B cell (primary cell): Measurements from ENCODE around the gene RASGEF1C. TPM values are rescaled to one million over a fixed set of nuclear protein-coding genes. Genes with fewer than 3 reads are reported as not detected.

Experiments used
- ATAC-seq: fragments of 200-7000 bp; cut with Tn5 transposase; one replicate; pipeline ENCODE4 v1.10.0; 2021; ENCODE audit warnings: low read depth, mild to moderate bottlenecking, moderate number of reproducible peaks, moderate library complexity
- CTCF ChIA-PET: fragments of 350-600 bp; sonication (Branson Sonifier 250); formaldehyde crosslinking; loops from one replicate; lab custom pipeline; 2021; ENCODE audit warnings: antibody characterized with exemption, inconsistent platforms; lab: Charles Lee
- POLR2A ChIA-PET: fragments of 350-600 bp; sonication (Branson Sonifier 250); formaldehyde crosslinking; loops from one replicate; lab custom pipeline; 2021; ENCODE audit warnings: antibody characterized with exemption; lab: Charles Lee
- DNase-seq: peaks from one replicate; pipeline ENCODE4 v3.0.0; 2013
- H2AFZ ChIP-seq: 2 replicates; pipeline ENCODE4 v1.6.1; 2012; ENCODE audit warnings: mild to moderate bottlenecking, low read depth, low read length; ENCODE audit not compliant: insufficient read depth, poor library complexity, severe bottlenecking
- H3K27ac ChIP-seq, 2 donors: 1 replicate in 1 of 2; 2 replicates in 1 of 2; pipeline ENCODE4 v1.5.1; 2012 to 2013; ENCODE audit warnings: low read length in 2 of 2, mild to moderate bottlenecking in 2 of 2, moderate library complexity in 1 of 2
- H3K27me3 ChIP-seq, 4 experiments: fragments of 200-600 bp in 1 of 4; sonication (generic) in 1 of 4; replicated peaks in 1 of 4; 1 replicate in 2 of 4; 2 replicates in 2 of 4; pipeline versions ENCODE4 v1.6.1 to v1.7.0; 2013 to 2016; ENCODE audit warnings: low read length in 3 of 4, mild to moderate bottlenecking in 2 of 4, mixed read lengths in 1 of 4, moderate library complexity in 1 of 4; ENCODE audit not compliant: insufficient read depth in 4 of 4, control insufficient read depth in 3 of 4; ENCODE audit errors: control extremely low read depth in 1 of 4
- H3K36me3 ChIP-seq, 2 experiments: replicated peaks in 1 of 2; 1 replicate in 1 of 2; 2 replicates in 1 of 2; pipeline versions ENCODE4 v1.6.1 to v1.7.1; 2013; ENCODE audit warnings: low read length in 1 of 2; ENCODE audit not compliant: insufficient read depth in 2 of 2, control insufficient read depth in 1 of 2; ENCODE audit errors: control extremely low read depth in 1 of 2, extremely low read depth in 1 of 2
- H3K4me1 ChIP-seq, 2 donors: fragments of 200-600 bp in 1 of 2; sonication (generic) in 1 of 2; 1 replicate in 1 of 2; 2 replicates in 1 of 2; pipeline versions ENCODE4 v1.5.1 to v1.6.1; 2013 to 2017; ENCODE audit warnings: low read length in 2 of 2; ENCODE audit not compliant: control insufficient read depth in 2 of 2, insufficient read depth in 2 of 2
- H3K4me2 ChIP-seq: replicated peaks from 2 replicates; pipeline ENCODE3; 2012; ENCODE audit warnings: mild to moderate bottlenecking, low read depth, low read length; ENCODE audit not compliant: poor library complexity, severe bottlenecking
- H3K4me3 ChIP-seq, 5 experiments: fragments of 200-600 bp in 1 of 5; sonication (generic) in 1 of 5; 1 replicate in 3 of 5; 2 replicates in 2 of 5; pipeline versions ENCODE4 v1.5.1 to v1.7.0; 2011 to 2016; ENCODE audit warnings: low read length in 4 of 5, mild to moderate bottlenecking in 4 of 5, low read depth in 2 of 5, control low read depth in 1 of 5, moderate library complexity in 1 of 5; ENCODE audit not compliant: insufficient read depth in 1 of 5; ENCODE audit errors: control extremely low read depth in 1 of 5, extremely low read depth in 1 of 5
- H3K79me2 ChIP-seq: fragments of 200-600 bp; sonication (generic); one replicate; pipeline ENCODE4 v1.6.0; 2016; ENCODE audit warnings: low read length; ENCODE audit not compliant: control insufficient read depth, insufficient read depth
- H3K9ac ChIP-seq: fragments of 200-600 bp; sonication (generic); 2 replicates; pipeline ENCODE4 v1.6.1; 2017; ENCODE audit warnings: mild to moderate bottlenecking, low read length, moderate library complexity
- H3K9me3 ChIP-seq, 3 donors: one replicate each; pipeline versions ENCODE4 v1.6.1 to v1.7.1; 2013; ENCODE audit warnings: low read length in 2 of 3; ENCODE audit not compliant: control insufficient read depth in 2 of 3, insufficient read depth in 1 of 3; ENCODE audit errors: control extremely low read depth in 1 of 3
- H4K20me1 ChIP-seq: 2 replicates; pipeline ENCODE4 v1.6.0; 2012; ENCODE audit warnings: mild to moderate bottlenecking, low read length; ENCODE audit not compliant: insufficient read depth, control insufficient read depth, poor library complexity, severe bottlenecking
- H3K27ac Mint-ChIP-seq: one replicate; pipeline ENCODE4 v1.8.0; 2021; ENCODE audit warnings: mixed read lengths
- H3K27me3 Mint-ChIP-seq: one replicate; pipeline ENCODE4 v1.8.0; 2021; ENCODE audit warnings: mixed read lengths
- H3K4me1 Mint-ChIP-seq: one replicate; pipeline ENCODE4 v1.8.0; 2021; ENCODE audit warnings: mixed read lengths
- H3K4me3 Mint-ChIP-seq: one replicate; pipeline ENCODE4 v1.8.0; 2021; ENCODE audit warnings: mixed read lengths
- H3K9me3 Mint-ChIP-seq: one replicate; pipeline ENCODE4 v1.8.0; 2022; ENCODE audit warnings: mixed read lengths; ENCODE audit not compliant: insufficient read depth
- CTCF ChIP-seq: fragments of 200-600 bp; IDR thresholded peaks from one replicate; pipeline ENCODE4 v1.8.0; 2022; ENCODE audit warnings: antibody characterized with exemption, mild to moderate bottlenecking
- EZH2 ChIP-seq: IDR thresholded peaks from 2 replicates; pipeline ENCODE4 v1.6.1; 2012; ENCODE audit warnings: borderline replicate concordance, low read depth, mild to moderate bottlenecking, moderate library complexity, low read length; ENCODE audit not compliant: insufficient read depth, poor library complexity, severe bottlenecking
- WGBS: methylation state at CpG from one replicate; pipeline ENCODE4 v1.1.5; 2013; ENCODE audit warnings: missing lambda C conversion rate; ENCODE audit not compliant: insufficient coverage; 5-methylcytosine and 5-hydroxymethylcytosine counted together
- intact Hi-C: fragments of 100-400 bp; cut with micrococcal nuclease; formaldehyde crosslinking; loops from one replicate; pipeline ENCODE4 v1.10.0; 2022
- polyA plus RNA-seq: library from polyadenylated mRNA; depleted of rRNA; stranded (reverse); fragments of >200 nt; gene quantifications from 2 replicates; pipeline ENCODE4 v1.2.3, GENCODE V29; 2012
- total RNA-seq, 2 donors: library from RNA; stranded (reverse); fragments of 120-200 nt in 1 of 2; gene quantifications; 1 replicate in 1 of 2; 2 replicates in 1 of 2; pipeline versions ENCODE4 v1.2.3 to v1.2.4, GENCODE V29; 2013 to 2022

Gene RASGEF1C
- total and polyA plus RNA-seq, 2 donors (not counting 1 experiment from before 2014, with no cell fraction given): not detected

- Histone ChIP-seq H3K4me3 (no peak overlapping the region), H2AFZ (no peak overlapping the region), H4K20me1 (no peaks in the 10 kb centered on the region), H3K36me3 (no peaks in the 10 kb centered on the region), H3K4me2 (no peak overlapping the region), H3K4me1 (no peaks in the 10 kb centered on the region), H3K27me3 (no peaks in the 10 kb centered on the region), H3K27ac (no peak overlapping the region), H3K9me3 (peaks cover 0 to 11% (median 9%) of the 10 kb centered on the region in 3 donors), H3K79me2 (no peaks in the 10 kb centered on the region), H3K9ac (no peak overlapping the region)
- TF ChIP-seq CTCF: no peak
- no peak for TF ChIP-seq EZH2
- no peaks in the 10 kb centered on the region for H3K4me1 Mint-ChIP-seq
- WGBS: 100% methylated on average over 1 of the region's 7 CpGs
- H3K4me3 Mint-ChIP-seq: no peak overlapping the region
- ChIA-PET CTCF (no interaction called here), POLR2A (no interaction called here)
- intact Hi-C loops: no loop called here
- H3K27me3 Mint-ChIP-seq: no peaks in the 10 kb centered on the region
- DNase-seq (no peak), ATAC-seq (no peak)
- H3K27ac Mint-ChIP-seq: no peak overlapping the region
- peaks cover 7% of the 10 kb centered on the region for H3K9me3 Mint-ChIP-seq
These were observed 97.6 kb downstream of the RASGEF1C start for GRCh38 chr5:180111273-180112002.

DNA sequence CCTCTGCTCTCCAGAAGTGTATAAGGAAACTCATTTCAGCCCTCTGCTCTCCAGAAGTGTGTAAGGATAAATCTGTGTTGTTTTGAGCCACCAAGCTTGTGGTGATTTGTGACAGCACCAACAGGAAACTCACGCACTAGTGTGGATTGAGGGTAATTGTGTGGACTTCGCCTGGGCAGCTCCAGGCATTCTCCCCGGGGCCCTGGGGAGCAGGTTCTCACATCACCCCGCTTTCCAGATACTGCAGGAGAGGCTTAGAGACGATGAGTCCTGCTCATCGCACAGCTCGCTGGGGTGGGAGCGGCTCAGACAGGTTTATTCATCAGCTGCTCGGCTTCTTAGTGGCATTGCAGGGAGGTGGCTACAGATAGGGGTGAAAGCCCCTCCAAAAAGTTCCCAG is 99.1 kb downstream of the RASGEF1C start:
- H3K27ac Mint-ChIP-seq: no peak overlapping the region
- Histone ChIP-seq H3K27me3 (no peaks in the 10 kb centered on the region), H2AFZ (no peak overlapping the region), H4K20me1 (no peaks in the 10 kb centered on the region), H3K79me2 (no peaks in the 10 kb centered on the region), H3K27ac (no peak overlapping the region), H3K9ac (no peak overlapping the region), H3K4me1 (no peaks in the 10 kb centered on the region), H3K36me3 (no peaks in the 10 kb centered on the region), H3K4me2 (no peak overlapping the region), H3K4me3 (no peak overlapping the region), H3K9me3 (peaks cover 0 to 16% (median 13%) of the 10 kb centered on the region in 3 donors)
- peaks cover under 1% of the 10 kb centered on the region for H3K27me3 Mint-ChIP-seq
- CTCF ChIA-PET: no interaction called here
- no peak overlapping the region for H3K4me3 Mint-ChIP-seq
- WGBS: 70% methylated on average over 6 of the region's 9 CpGs
- no peaks in the 10 kb centered on the region for H3K4me1 Mint-ChIP-seq
- intact Hi-C loops: no loop called here
- DNase-seq (no peak), ATAC-seq (no peak)
- TF ChIP-seq CTCF: no peak
- TF ChIP-seq EZH2: no peak
- POLR2A ChIA-PET: no interaction called here
- peaks cover 8% of the 10 kb centered on the region for H3K9me3 Mint-ChIP-seq
